Endothelial cell of umbilical vein (primary cell): Measurements from ENCODE around the gene FGFR3. TPM values are rescaled to one million over a fixed set of nuclear protein-coding genes. Genes with fewer than 3 reads are reported as not detected.

Source experiments
- BruUV-seq: library from RNA; stranded (reverse); fragments of 400-500 nt; replicated peaks from 2 replicates; lab custom pipeline; 2021; lab: Mats Ljungman, UMichigan
- CTCF ChIA-PET: fragments of 300-600, 350-600 bp; sonication (Branson Sonifier 250); formaldehyde crosslinking; loops from one replicate; lab custom pipeline; 2021; ENCODE audit warnings: antibody characterized with exemption, inconsistent platforms; lab: Charles Lee
- POLR2A ChIA-PET: fragments of 300-600, 350-600 bp; sonication (Branson Sonifier 250); formaldehyde crosslinking; loops from one replicate; lab custom pipeline; 2021; ENCODE audit warnings: antibody characterized with exemption, inconsistent platforms; lab: Charles Lee
- DNase-seq: peaks from one replicate; pipeline ENCODE4 v3.0.0-alpha.2; 2011; ENCODE audit warnings: low read depth, low spot score
- FAIRE-seq: peaks from 2 replicates; lab custom pipeline; 2011; peaks lifted over from hg19 to GRCh38; lab: Jason Lieb, UNC
- H2AFZ ChIP-seq: 2 replicates; pipeline ENCODE4 v1.6.0; 2012; ENCODE audit warnings: low read depth, low read length, control low read depth, inconsistent platforms
- H3K27ac ChIP-seq: 2 replicates; pipeline ENCODE4 v1.5.1; 2011; ENCODE audit warnings: low read depth, mild to moderate bottlenecking, control low read depth, low read length, moderate library complexity; ENCODE audit not compliant: insufficient read depth
- H3K27me3 ChIP-seq, 2 experiments: 2 replicates each; pipeline versions ENCODE4 v1.6.0 to v1.6.1; 2011; ENCODE audit warnings: low read length in 2 of 2, mixed read lengths in 1 of 2; ENCODE audit not compliant: control insufficient read depth in 2 of 2, insufficient read depth in 2 of 2
- H3K36me3 ChIP-seq, 2 experiments: 2 replicates in 1 of 2; 3 replicates in 1 of 2; pipeline ENCODE4 v1.5.1; 2011; ENCODE audit warnings: low read length in 2 of 2, mild to moderate bottlenecking in 1 of 2, moderate library complexity in 1 of 2; ENCODE audit not compliant: control insufficient read depth in 2 of 2, insufficient read depth in 2 of 2; ENCODE audit errors: extremely low read depth in 1 of 2
- H3K4me1 ChIP-seq: 3 replicates; pipeline ENCODE4 v1.5.1; 2011; ENCODE audit warnings: mild to moderate bottlenecking, low read length; ENCODE audit not compliant: control insufficient read depth, insufficient read depth; ENCODE audit errors: extremely low read depth
- H3K4me2 ChIP-seq: 2 replicates; pipeline ENCODE4 v1.6.1; 2011; ENCODE audit warnings: low read length, control low read depth, mixed read lengths; ENCODE audit not compliant: insufficient read depth
- H3K4me3 ChIP-seq, 3 experiments: fragments of 200-600 bp in 1 of 3; sonication (generic), shearing (Covaris generic) in 1 of 3; replicated peaks in 1 of 3; 2 replicates each; pipeline ENCODE4 v1.5.1; 2011 to 2016; ENCODE audit warnings: control low read depth in 3 of 3, low read length in 3 of 3, mild to moderate bottlenecking in 2 of 3, inconsistent platforms in 1 of 3, low read depth in 1 of 3, moderate library complexity in 1 of 3; ENCODE audit not compliant: insufficient read depth in 1 of 3
- H3K79me2 ChIP-seq: 2 replicates; pipeline ENCODE4 v1.6.0; 2012; ENCODE audit warnings: low read length, inconsistent platforms; ENCODE audit not compliant: control insufficient read depth, insufficient read depth
- H3K9ac ChIP-seq: replicated peaks from 2 replicates; pipeline ENCODE3; 2011; ENCODE audit warnings: low read length, control low read depth; ENCODE audit not compliant: insufficient read depth; ENCODE audit errors: extremely low read depth
- H3K9me1 ChIP-seq: replicated peaks from 3 replicates; pipeline ENCODE4 v1.6.0; 2011; ENCODE audit warnings: mild to moderate bottlenecking, low read length; ENCODE audit not compliant: control insufficient read depth, insufficient read depth; ENCODE audit errors: extremely low read depth
- H3K9me3 ChIP-seq: replicated peaks from 2 replicates; pipeline ENCODE4 v1.5.1; 2012; ENCODE audit warnings: low read length, inconsistent platforms; ENCODE audit not compliant: control insufficient read depth, insufficient read depth
- H4K20me1 ChIP-seq: replicated peaks from 2 replicates; pipeline ENCODE3; 2011; ENCODE audit warnings: mild to moderate bottlenecking, low read length; ENCODE audit not compliant: control insufficient read depth, insufficient read depth; ENCODE audit errors: extremely low read depth
- CTCF ChIP-seq, 2 donors: IDR thresholded peaks; 1 replicate in 1 of 2; 2 replicates in 1 of 2; pipeline ENCODE4 v1.5.1; 2011; ENCODE audit warnings: low read length in 2 of 2, mild to moderate bottlenecking in 2 of 2, moderate library complexity in 2 of 2, control low read depth in 1 of 2, inconsistent platforms in 1 of 2, low read depth in 1 of 2; ENCODE audit not compliant: insufficient read depth in 1 of 2; ENCODE audit errors: extremely low read depth in 1 of 2
- EZH2 ChIP-seq: IDR thresholded peaks from 2 replicates; pipeline ENCODE4 v1.6.1; 2012; ENCODE audit warnings: borderline replicate concordance, low read depth, mild to moderate bottlenecking, moderate library complexity, low read length, inconsistent platforms; ENCODE audit not compliant: severe bottlenecking
- GATA2 ChIP-seq: IDR thresholded peaks from 2 replicates; pipeline ENCODE4 v1.7.0; 2011; ENCODE audit warnings: low read depth, mild to moderate bottlenecking, moderate library complexity, mixed read lengths, low read length; ENCODE audit not compliant: insufficient read length, insufficient read depth
- MAX ChIP-seq: IDR thresholded peaks from 2 replicates; pipeline ENCODE4 v1.6.1; 2011; ENCODE audit not compliant: insufficient read depth, insufficient read length
- dilution Hi-C: fragments of 300-500 bp; cut with MboI; formaldehyde crosslinking; loops from one replicate; pipeline ENCODE4 v1.15.0; 2019; ENCODE audit warnings: low sequenced_read_pairs; ENCODE audit not compliant: extremely low pct_ligation_motif_present
- intact Hi-C: fragments of 100-400 bp; cut with micrococcal nuclease; formaldehyde crosslinking; loops from one replicate; pipeline ENCODE4 v1.10.0; 2022
- polyA plus RNA-seq, 4 experiments: library from polyadenylated mRNA; depleted of rRNA in 3 of 4; stranded (reverse) in 3 of 4; unstranded in 1 of 4; fragments of >200 nt; gene quantifications; 2 replicates each; pipeline versions ENCODE4 v1.2.1 to v1.2.3, GENCODE V29; 2011 to 2012; ENCODE audit warnings: missing spikeins in 1 of 4
- total RNA-seq: library from RNA; stranded (reverse); gene quantifications from 2 replicates; pipeline ENCODE4 v1.2.3, GENCODE V29; 2021

Gene FGFR3
- total and polyA plus RNA-seq, 2 donors (not counting 3 experiments of a cell fraction or from before 2014, with no cell fraction given): 0.73 to 1.2 TPM

DNA sequence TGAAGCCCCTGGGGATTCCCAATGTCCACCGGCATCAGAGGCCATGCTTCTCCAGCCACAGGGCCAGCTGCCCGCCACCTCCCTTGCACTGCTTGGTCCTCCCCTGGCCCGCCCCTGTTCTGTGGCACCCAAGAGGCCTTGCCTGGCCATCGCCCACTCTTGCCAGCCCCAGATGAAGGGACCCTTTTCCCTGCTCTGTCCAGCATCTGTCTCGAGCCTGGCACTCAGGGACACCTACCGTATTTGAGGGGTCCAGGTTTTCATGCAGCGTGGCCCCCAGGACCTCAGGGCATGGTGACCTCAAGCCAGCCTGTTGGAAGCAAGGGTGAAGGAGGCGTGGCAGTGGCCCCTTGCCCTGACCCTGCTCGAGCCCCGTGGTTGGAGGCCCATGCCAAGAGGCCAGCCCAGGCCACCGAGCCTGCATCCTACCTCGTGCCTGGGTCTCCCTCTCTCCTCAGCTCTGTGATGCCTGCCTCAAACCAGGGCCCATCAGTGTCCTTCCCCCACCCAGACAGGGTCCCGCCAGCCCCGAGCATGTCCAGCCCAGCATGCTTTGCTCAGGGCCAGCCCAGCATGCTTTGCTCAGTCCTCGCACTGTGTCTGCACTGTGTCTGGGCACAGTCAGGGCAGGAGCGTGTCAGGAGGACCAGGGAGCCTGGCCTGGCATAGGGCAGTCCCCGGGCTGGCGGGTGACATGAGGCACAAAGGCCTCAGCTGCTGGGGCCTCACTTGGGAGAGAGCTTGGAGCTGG is 14.3 kb upstream of the FGFR3 start:
- intact Hi-C loops (no loop called here), dilution Hi-C loops (no loop called here)
- no TSS peak for BruUV-seq
- no peaks in the 10 kb centered on the region for H3K9me1 ChIP-seq
- no peaks in the 10 kb centered on the region for H3K27me3 ChIP-seq
- no peaks in the 10 kb centered on the region for H3K36me3 ChIP-seq
- no peak overlapping the region for H3K27ac ChIP-seq
- TF ChIP-seq CTCF (IDR thresholded peaks at IDR 0.05; ENCODE audit: extremely low read depth in 1 of 2, insufficient read depth in 1 of 2, low read depth in 1 of 2, low read length in 2 of 2) (no peak), EZH2 (no peak), MAX (no peak), GATA2 (no peak)
- no peak overlapping the region for H3K4me2 ChIP-seq
- H3K79me2 ChIP-seq: no peaks in the 10 kb centered on the region
- no peak for FAIRE-seq
- no peaks in the 10 kb centered on the region for H3K9me3 ChIP-seq
- no peaks in the 10 kb centered on the region for H3K4me1 ChIP-seq
- ChIA-PET POLR2A (no interaction called here), CTCF (interaction anchor here (2.0 kb wide), 2 partner anchors 10 to 30 kb away, joined by 5 to 6 read pairs; no protein-coding TSS in a partner anchor)
- no peak overlapping the region for H3K9ac ChIP-seq
- no peak overlapping the region for H2AFZ ChIP-seq
- no peak for DNase-seq
- H4K20me1 ChIP-seq: no peaks in the 10 kb centered on the region
- H3K4me3 ChIP-seq: no peak overlapping the region
